Duodenal mucosa (tissue), 2 donors: ENCODE measurements around the gene GALNT14.

Source experiments
- H3K27ac ChIP-seq: one replicate; pipeline ENCODE4 v1.7.0; 2013; ENCODE audit warnings: low read depth, low read length
- H3K27me3 ChIP-seq, 2 donors: one replicate each; pipeline ENCODE4 v1.7.0; 2013; ENCODE audit warnings: low read length in 2 of 2, control low read depth in 1 of 2; ENCODE audit not compliant: insufficient read depth in 2 of 2, control insufficient read depth in 1 of 2
- H3K36me3 ChIP-seq, 2 donors: one replicate each; pipeline ENCODE4 v1.7.0; 2013; ENCODE audit warnings: low read length in 2 of 2, control low read depth in 1 of 2; ENCODE audit not compliant: insufficient read depth in 2 of 2, control insufficient read depth in 1 of 2
- H3K4me1 ChIP-seq, 2 donors: one replicate each; pipeline ENCODE4 v1.7.0; 2013; ENCODE audit warnings: low read length in 2 of 2, control low read depth in 1 of 2; ENCODE audit not compliant: insufficient read depth in 2 of 2, control insufficient read depth in 1 of 2
- H3K4me3 ChIP-seq, 2 donors: one replicate each; pipeline ENCODE4 v1.7.0; 2013; ENCODE audit warnings: low read length in 2 of 2, low read depth in 1 of 2
- H3K9ac ChIP-seq, 2 donors: one replicate each; pipeline ENCODE4 v1.7.0; 2013; ENCODE audit warnings: low read length in 2 of 2, low read depth in 1 of 2
- H3K9me3 ChIP-seq, 2 donors: one replicate each; pipeline ENCODE4 v1.7.0; 2013; ENCODE audit warnings: low read length in 2 of 2, control low read depth in 1 of 2; ENCODE audit not compliant: control insufficient read depth in 1 of 2

GALNT14 gene

DNA sequence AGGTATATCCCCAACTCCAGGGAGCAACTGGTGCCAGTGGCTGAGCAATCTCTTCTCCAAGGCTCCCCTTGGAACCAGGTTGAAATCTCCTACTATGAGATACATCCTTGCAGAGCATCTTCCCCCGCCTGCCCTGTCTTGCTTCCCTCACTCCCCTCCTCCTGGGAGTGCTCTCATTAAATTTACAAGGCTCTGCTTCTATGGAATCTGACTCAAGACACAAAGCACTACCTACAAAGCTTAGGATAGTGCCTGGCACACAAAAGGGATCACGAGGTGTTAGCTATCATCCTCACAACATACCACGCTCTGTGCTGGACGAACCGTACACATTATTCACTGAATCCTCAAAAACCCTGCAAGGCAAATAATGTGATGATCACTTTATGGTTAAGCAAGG is 121.6 kb downstream of the GALNT14 start:
- Histone ChIP-seq H3K4me3 (no peak overlapping the region), H3K9ac (no peak overlapping the region), H3K9me3 (no peaks in the 10 kb centered on the region), H3K27ac (no peak overlapping the region), H3K27me3 (no peaks in the 10 kb centered on the region), H3K4me1 (no peaks in the 10 kb centered on the region), H3K36me3 (no peaks in the 10 kb centered on the region)

DNA sequence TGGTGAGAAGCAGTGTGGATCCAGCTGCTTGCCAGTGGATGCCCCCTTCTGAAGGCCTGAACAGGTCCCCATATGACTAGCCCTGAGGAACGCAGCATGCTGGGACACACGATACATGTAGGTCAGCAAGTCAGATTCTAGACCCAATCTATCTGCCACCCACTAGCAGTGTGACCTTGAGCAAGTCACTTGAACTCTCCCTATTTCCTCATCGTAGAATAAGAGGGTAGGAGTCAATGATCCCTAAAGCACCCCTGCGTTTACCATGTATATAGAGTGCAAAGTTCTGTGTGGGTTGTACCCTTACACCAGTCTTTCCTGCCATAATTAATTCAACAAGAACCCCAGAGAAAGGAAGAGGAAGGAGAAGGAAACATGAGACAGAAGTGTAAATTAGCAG is 123.7 kb downstream of the GALNT14 start:
- H3K27me3 ChIP-seq = no peaks in the 10 kb centered on the region
- H3K27ac ChIP-seq = no peak overlapping the region
- H3K9ac ChIP-seq = no peak overlapping the region
- no peak overlapping the region for H3K4me3 ChIP-seq
- H3K9me3 ChIP-seq = no peaks in the 10 kb centered on the region
- H3K36me3 ChIP-seq = no peaks in the 10 kb centered on the region
- no peaks in the 10 kb centered on the region for H3K4me1 ChIP-seq

DNA sequence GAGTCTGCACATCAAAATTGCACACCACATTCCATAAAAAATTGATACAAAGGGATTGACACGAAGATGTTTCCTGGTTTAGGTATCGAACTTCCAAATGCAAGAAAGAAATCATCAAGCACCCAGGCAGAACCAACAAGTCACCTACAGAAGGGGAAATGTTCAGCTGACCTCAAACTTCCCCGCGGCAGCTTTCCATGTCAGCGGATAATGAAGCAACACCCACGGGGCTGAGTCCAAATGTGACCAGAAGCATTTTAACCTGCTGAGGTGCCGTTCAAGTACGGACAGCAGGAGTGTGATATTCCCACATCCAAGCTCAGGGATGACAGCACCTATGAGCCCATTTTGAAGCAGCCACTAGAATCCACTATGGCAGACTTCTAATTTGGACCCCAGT is 124.9 kb downstream of the GALNT14 start:
- H3K4me3 ChIP-seq = no peak overlapping the region
- no peak overlapping the region for H3K9ac ChIP-seq
- H3K27ac ChIP-seq = no peak overlapping the region
- no peaks in the 10 kb centered on the region for H3K36me3 ChIP-seq
- H3K27me3 ChIP-seq = no peaks in the 10 kb centered on the region
- no peaks in the 10 kb centered on the region for H3K4me1 ChIP-seq
- H3K9me3 ChIP-seq = no peaks in the 10 kb centered on the region

DNA sequence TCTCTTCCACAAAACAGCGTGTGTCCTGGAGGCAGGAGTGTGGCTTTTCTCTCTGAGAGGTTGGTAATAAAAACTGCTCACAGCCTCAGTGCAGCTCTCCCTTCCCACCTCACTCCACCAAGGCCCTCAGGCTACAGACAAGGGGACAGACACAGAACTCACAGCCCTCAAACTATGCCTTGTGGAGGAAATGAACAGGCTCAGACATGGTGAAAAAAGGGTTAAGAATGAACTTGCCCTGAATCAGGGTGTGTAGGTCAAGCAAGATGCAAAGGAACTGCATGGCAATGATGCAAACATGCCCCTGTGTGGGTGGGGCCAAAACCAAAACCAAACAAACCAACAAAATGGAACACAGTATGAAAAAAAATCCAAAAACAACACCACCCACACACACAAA is 125.8 kb downstream of the GALNT14 start:
- Histone ChIP-seq H3K27ac (no peak overlapping the region), H3K9me3 (no peaks in the 10 kb centered on the region), H3K4me3 (no peak overlapping the region), H3K36me3 (no peaks in the 10 kb centered on the region), H3K27me3 (no peaks in the 10 kb centered on the region), H3K9ac (no peak overlapping the region), H3K4me1 (no peaks in the 10 kb centered on the region)

DNA sequence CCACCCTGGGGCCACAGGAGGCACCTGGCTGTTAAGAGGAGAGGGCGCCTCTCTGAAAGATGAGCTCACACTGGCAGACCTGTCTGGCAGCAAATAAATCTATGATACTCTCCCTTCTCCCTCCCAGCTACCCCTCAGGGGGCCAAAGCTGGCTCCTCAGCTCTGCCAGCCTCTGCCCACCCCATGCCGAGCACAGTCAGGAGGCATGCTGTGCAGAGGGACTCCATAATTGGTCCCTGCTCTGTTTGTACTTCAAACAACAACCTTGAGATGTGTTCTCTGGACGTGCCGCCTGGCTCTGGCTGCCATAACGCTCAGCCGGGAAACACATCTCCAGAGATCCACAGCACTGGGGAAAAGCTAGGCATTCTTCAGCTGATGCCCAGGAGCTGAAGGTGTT is 126.7 kb downstream of the GALNT14 start:
- H3K9me3 ChIP-seq = no peaks in the 10 kb centered on the region
- H3K27me3 ChIP-seq = no peaks in the 10 kb centered on the region
- H3K4me3 ChIP-seq = no peak overlapping the region
- no peaks in the 10 kb centered on the region for H3K4me1 ChIP-seq
- H3K9ac ChIP-seq = no peak overlapping the region
- no peak overlapping the region for H3K27ac ChIP-seq
- H3K36me3 ChIP-seq = no peaks in the 10 kb centered on the region

DNA sequence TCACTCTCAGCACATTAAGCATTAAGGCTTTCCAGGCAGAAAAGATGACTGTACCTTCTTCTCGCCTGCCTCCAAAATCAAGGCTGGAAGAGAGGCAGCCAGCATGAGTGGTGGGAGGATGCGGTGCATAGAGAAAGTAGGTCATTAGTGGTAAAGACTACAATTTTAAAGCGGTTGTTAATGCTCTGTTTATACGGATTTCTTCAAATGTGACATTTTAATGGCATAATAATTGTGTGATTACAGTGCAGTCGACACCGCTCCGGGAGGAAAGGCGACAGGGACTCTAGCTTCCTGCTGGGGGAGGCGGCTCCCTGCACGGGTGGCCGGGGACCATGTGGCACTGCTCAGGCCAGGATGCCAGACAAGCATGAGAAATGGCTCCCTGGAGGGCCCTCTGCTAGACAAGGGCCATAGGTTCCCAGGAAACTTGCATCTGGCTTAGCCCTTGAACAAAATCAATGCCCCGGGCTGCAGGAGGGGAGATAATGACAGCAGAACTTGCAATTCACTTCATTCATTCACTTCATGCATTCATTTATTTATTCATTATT is 129.6 kb downstream of the GALNT14 start:
- H3K27me3 ChIP-seq = no peaks in the 10 kb centered on the region
- H3K4me3 ChIP-seq = no peak overlapping the region
- H3K9me3 ChIP-seq = no peaks in the 10 kb centered on the region

DNA sequence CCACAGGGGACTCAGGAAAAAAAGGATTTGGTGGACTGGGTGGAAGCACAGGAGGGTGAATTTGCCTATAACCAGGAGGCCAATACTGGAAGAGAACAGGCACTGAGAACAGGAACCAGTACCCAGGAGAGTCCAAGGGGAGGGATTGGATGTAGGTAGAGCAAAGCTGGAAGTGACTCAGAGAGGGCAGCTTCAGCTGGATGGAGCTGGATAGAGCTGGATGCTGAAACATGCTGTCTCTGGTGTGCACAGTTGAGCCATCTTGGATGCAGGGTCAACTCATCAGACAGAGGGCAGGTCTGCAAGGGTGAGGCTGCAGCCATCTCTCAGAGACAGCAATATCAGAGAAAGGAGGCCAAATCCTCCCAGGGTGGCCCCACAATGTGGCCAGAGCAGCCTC is 134.0 kb downstream of the GALNT14 start:
- H3K36me3 ChIP-seq = no peaks in the 10 kb centered on the region
- H3K9ac ChIP-seq = no peak overlapping the region
- H3K27ac ChIP-seq = no peak overlapping the region
- no peaks in the 10 kb centered on the region for H3K27me3 ChIP-seq
- H3K9me3 ChIP-seq = no peaks in the 10 kb centered on the region
- H3K4me3 ChIP-seq = no peak overlapping the region
- no peaks in the 10 kb centered on the region for H3K4me1 ChIP-seq

More for the DNA sequence above, 129.6 kb downstream of the GALNT14 start:
- no peaks in the 10 kb centered on the region for H3K36me3 ChIP-seq
- H3K9ac ChIP-seq = no peak overlapping the region
- H3K27ac ChIP-seq = no peak overlapping the region
- no peaks in the 10 kb centered on the region for H3K4me1 ChIP-seq

DNA sequence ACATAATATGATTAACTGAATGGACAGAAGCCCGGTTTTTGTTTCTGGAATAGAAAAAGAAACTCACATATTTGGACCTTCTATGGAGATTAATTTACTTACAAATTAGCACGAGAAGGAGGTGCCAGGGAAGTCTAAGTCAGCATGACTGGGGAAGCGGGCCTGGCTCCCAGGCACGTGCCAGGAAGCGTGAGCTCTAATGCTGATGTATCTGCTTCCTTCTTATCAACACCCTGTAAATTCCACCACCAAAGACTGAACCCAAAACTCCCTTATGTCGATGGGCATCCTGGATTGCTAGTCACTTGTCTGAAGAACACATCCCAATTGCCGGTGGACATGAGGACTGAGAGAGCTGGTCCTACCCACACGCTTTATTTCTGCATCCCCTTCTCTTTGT is 134.5 kb downstream of the GALNT14 start:
- Histone ChIP-seq H3K9ac (no peak overlapping the region), H3K27me3 (no peaks in the 10 kb centered on the region), H3K9me3 (no peaks in the 10 kb centered on the region), H3K4me3 (no peak overlapping the region), H3K4me1 (no peaks in the 10 kb centered on the region), H3K27ac (no peak overlapping the region), H3K36me3 (no peaks in the 10 kb centered on the region)

DNA sequence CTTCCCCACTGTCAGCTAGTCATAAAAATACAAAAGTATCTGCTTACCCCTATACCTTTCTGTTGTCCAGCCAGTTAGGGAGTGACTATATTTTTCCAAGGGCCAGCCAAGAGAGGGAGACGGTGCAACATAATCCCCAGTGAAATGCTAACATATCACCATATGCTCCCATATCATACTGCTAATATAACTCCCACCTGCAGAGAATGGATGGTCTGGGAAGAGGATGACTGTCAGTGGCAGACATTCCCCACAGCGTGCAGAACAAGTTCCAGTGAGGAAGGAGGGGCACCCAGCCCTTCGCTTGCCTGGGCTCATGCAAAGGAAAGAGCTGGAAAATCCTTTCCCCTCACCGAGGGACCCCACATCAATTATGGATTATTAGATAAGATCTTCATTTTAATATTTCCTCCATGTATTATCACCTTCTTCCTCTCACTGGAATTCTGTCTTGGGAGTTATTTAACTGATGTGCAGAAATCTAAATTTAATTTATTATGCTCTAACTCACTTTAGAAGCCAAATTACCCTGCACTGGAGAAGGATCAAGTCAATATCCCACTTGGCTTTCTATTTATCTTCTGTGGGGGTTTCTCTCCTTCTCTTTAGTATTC is 135.6 kb downstream of the GALNT14 start:
- no peaks in the 10 kb centered on the region for H3K27me3 ChIP-seq
- no peaks in the 10 kb centered on the region for H3K36me3 ChIP-seq
- H3K4me3 ChIP-seq = no peak overlapping the region
- no peaks in the 10 kb centered on the region for H3K9me3 ChIP-seq
- no peak overlapping the region for H3K27ac ChIP-seq
- H3K9ac ChIP-seq = no peak overlapping the region
- no peaks in the 10 kb centered on the region for H3K4me1 ChIP-seq

DNA sequence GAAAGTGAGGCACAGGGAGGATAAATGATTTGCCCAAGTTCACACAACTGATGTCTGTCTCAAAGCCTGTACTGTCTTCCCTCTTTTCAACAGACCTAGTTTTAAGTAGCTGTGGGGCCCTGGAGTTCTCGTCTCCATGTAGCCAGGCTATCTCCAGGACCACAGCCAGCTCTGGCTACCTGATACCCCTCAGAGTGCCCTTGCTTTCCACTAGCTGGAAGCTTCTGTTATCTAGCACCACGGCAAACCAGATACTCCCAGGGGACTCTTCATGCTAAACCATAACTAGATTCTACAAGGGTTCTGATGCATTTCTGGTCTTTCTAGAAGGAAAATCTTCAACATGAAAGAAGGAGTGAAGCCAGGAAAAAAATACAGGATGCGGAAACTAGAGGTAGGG is 137.3 kb downstream of the GALNT14 start:
- no peak overlapping the region for H3K9ac ChIP-seq
- no peak overlapping the region for H3K27ac ChIP-seq
- no peaks in the 10 kb centered on the region for H3K27me3 ChIP-seq
- H3K36me3 ChIP-seq = no peaks in the 10 kb centered on the region
- no peaks in the 10 kb centered on the region for H3K4me1 ChIP-seq
- H3K4me3 ChIP-seq = no peak overlapping the region
- no peaks in the 10 kb centered on the region for H3K9me3 ChIP-seq

DNA sequence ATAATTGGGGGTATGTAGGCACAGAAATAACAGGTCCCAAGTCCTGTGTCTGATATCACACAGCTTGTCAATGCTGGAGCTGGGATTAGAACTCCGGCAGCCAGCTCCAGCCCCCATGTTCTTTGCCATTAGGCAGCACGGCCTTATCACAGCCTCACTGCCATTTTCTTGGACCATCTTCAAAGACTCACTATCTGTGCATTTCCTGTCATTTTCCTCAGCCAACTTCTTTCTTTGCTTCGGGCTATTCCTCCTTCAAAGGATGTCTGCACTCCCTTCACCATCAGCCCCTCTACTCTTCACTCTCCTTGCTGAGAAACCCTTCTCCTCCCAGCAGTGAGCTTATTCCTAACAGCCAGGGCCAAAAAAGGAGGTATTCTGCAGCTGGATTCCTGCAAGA is 139.6 kb downstream of the GALNT14 start:
- Histone ChIP-seq H3K4me1 (no peaks in the 10 kb centered on the region), H3K9ac (no peak overlapping the region), H3K27ac (no peak overlapping the region), H3K9me3 (no peaks in the 10 kb centered on the region), H3K36me3 (no peaks in the 10 kb centered on the region), H3K27me3 (no peaks in the 10 kb centered on the region), H3K4me3 (no peak overlapping the region)
